PC-3 (cell line): ENCODE results near the gene PTPN1. TPM values are rescaled to one million over a fixed set of nuclear protein-coding genes. Genes with fewer than 3 reads are reported as not detected.
"Not testable (repeated sequence)": the region's sequence is repeated elsewhere in the genome, so short reads cannot be mapped to it uniquely, and the experiment has no call there.

Source experiments
- ATAC-seq: fragments of 200-7000 bp; cut with Tn5 transposase; 2 replicates; pipeline ENCODE4 v1.9.1; 2020; ENCODE audit warnings: mild to moderate bottlenecking, moderate library complexity
- BruUV-seq: library from RNA; stranded (reverse); fragments of 400-500 nt; replicated peaks from 2 replicates; lab custom pipeline; 2021; lab: Mats Ljungman, UMichigan
- CTCF ChIA-PET: fragments of 300-600 bp; sonication (Branson Sonifier 250); formaldehyde crosslinking; loops from one replicate; lab custom pipeline; 2022; ENCODE audit warnings: antibody characterized with exemption; lab: Charles Lee
- POLR2A ChIA-PET: fragments of 300-600 bp; sonication (Branson Sonifier 250); formaldehyde crosslinking; loops from one replicate; lab custom pipeline; 2022; ENCODE audit warnings: antibody characterized with exemption; ENCODE audit not compliant: unreplicated experiment; lab: Charles Lee
- DNase-seq: peaks from one replicate; pipeline ENCODE4 v3.0.0-alpha.2; 2015
- H2AFZ ChIP-seq: fragments of 300-600 bp; sonication (generic); 2 replicates; pipeline ENCODE4 v1.6.0; 2016; ENCODE audit warnings: antibody characterized with exemption, low read length
- H3F3A ChIP-seq: fragments of 300-600 bp; sonication (generic); one replicate; pipeline ENCODE4 v1.6.0; 2017; ENCODE audit warnings: antibody characterized with exemption, low read length, control low read depth, mild to moderate bottlenecking; ENCODE audit not compliant: unreplicated experiment
- H3K27ac ChIP-seq: fragments of 300-600 bp; sonication (generic); 2 replicates; pipeline ENCODE4 v1.5.1; 2016; ENCODE audit warnings: mild to moderate bottlenecking, low read length
- H3K27me3 ChIP-seq: fragments of 300-600 bp; sonication (generic); 2 replicates; pipeline ENCODE4 v1.6.1; 2016; ENCODE audit warnings: low read length, mixed read lengths
- H3K36me3 ChIP-seq: fragments of 300-600 bp; sonication (generic); 2 replicates; pipeline ENCODE4 v1.6.1; 2016; ENCODE audit warnings: low read depth, mixed run types, low read length, mixed read lengths
- H3K4me1 ChIP-seq: fragments of 300-600 bp; sonication (generic); 2 replicates; pipeline ENCODE4 v1.5.1; 2016; ENCODE audit warnings: low read length; ENCODE audit not compliant: insufficient read depth
- H3K4me2 ChIP-seq: fragments of 300-600 bp; sonication (generic); 2 replicates; pipeline ENCODE4 v1.6.0; 2016; ENCODE audit warnings: low read length
- H3K4me3 ChIP-seq: fragments of 300-600 bp; sonication (generic); 2 replicates; pipeline ENCODE4 v1.5.1; 2016; ENCODE audit warnings: mild to moderate bottlenecking, low read length, mixed read lengths
- H3K79me2 ChIP-seq: fragments of 300-600 bp; sonication (generic); 2 replicates; pipeline ENCODE4 v1.6.1; 2017; ENCODE audit warnings: low read length, mixed read lengths
- H3K9ac ChIP-seq: fragments of 300-600 bp; sonication (generic); 2 replicates; pipeline ENCODE4 v1.6.0; 2016; ENCODE audit warnings: mild to moderate bottlenecking, low read length
- H3K9me2 ChIP-seq: fragments of 300-600 bp; sonication (generic); replicated peaks from 2 replicates; pipeline ENCODE4 v1.6.1; 2016; ENCODE audit warnings: mixed run types, low read length, mixed read lengths
- H3K9me3 ChIP-seq: fragments of 300-600 bp; sonication (generic); 2 replicates; pipeline ENCODE4 v1.6.1; 2016; ENCODE audit warnings: low read length, mixed read lengths
- H4K20me1 ChIP-seq: fragments of 300-600 bp; sonication (generic); 2 replicates; pipeline ENCODE4 v1.6.1; 2016; ENCODE audit warnings: low read length, mixed read lengths
- EZH2 ChIP-seq: fragments of 300-600 bp; sonication (generic); IDR thresholded peaks from one replicate; pipeline ENCODE4 v1.6.1; 2017; ENCODE audit warnings: antibody characterized with exemption, mild to moderate bottlenecking, low read length; ENCODE audit not compliant: unreplicated experiment
- EZH2phosphoT487 ChIP-seq: fragments of 300-600 bp; sonication (generic); IDR thresholded peaks from 2 replicates; pipeline ENCODE4 v1.6.1; 2018; ENCODE audit warnings: mild to moderate bottlenecking, antibody characterized with exemption, low read length, borderline replicate concordance
- intact Hi-C: fragments of 100-400 bp; cut with micrococcal nuclease; formaldehyde crosslinking; loops from 2 replicates; pipeline ENCODE4 v1.9.0; 2023
- total RNA-seq: library from RNA; depleted of rRNA; stranded (reverse); fragments of >200 nt; gene quantifications from 2 replicates; pipeline ENCODE4 v1.2.3, GENCODE V29; 2014
- TF ChIP-seq, protein P1 (sequence below): fragments of 300-600 bp; sonication (generic); conservative IDR thresholded peaks from 2 replicates; pipeline ENCODE4 v1.5.1; 2017; ENCODE audit warnings: antibody characterized with exemption, low read depth, mild to moderate bottlenecking, low read length

PTPN1 gene
- total RNA-seq, 1 experiment from 2014 or later, result 47.7 TPM

GRCh38 chr20:50506270-50506579 lies 4.0 kb upstream of the PTPN1 start:
- Histone ChIP-seq H3K27ac (no peak overlapping the region), H3K4me2 (no peak overlapping the region), H3K9me2 (no peaks in the 10 kb centered on the region), H3K36me3 (no peaks in the 10 kb centered on the region), H2AFZ (no peak overlapping the region), H3K27me3 (no peaks in the 10 kb centered on the region), H3K9me3 (no peaks in the 10 kb centered on the region), H3K9ac (no peak overlapping the region), H3F3A (no peaks in the 10 kb centered on the region), H3K79me2 (peaks cover 11% of the 10 kb centered on the region), H4K20me1 (peaks cover 5% of the 10 kb centered on the region), H3K4me1 (peaks cover 6% of the 10 kb centered on the region), H3K4me3 (no peak overlapping the region)
- intact Hi-C loops, result no loop called here
- ChIA-PET POLR2A (no interaction called here), CTCF (no interaction called here)
- ATAC-seq (no peak), DNase-seq (no peak)
- TF ChIP-seq, protein P1, sequence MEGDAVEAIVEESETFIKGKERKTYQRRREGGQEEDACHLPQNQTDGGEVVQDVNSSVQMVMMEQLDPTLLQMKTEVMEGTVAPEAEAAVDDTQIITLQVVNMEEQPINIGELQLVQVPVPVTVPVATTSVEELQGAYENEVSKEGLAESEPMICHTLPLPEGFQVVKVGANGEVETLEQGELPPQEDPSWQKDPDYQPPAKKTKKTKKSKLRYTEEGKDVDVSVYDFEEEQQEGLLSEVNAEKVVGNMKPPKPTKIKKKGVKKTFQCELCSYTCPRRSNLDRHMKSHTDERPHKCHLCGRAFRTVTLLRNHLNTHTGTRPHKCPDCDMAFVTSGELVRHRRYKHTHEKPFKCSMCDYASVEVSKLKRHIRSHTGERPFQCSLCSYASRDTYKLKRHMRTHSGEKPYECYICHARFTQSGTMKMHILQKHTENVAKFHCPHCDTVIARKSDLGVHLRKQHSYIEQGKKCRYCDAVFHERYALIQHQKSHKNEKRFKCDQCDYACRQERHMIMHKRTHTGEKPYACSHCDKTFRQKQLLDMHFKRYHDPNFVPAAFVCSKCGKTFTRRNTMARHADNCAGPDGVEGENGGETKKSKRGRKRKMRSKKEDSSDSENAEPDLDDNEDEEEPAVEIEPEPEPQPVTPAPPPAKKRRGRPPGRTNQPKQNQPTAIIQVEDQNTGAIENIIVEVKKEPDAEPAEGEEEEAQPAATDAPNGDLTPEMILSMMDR, result peak; percentile 50
- no peak for TF ChIP-seq EZH2
- no TSS peak for BruUV-seq

- POLR2A ChIA-PET, H3K27ac ChIP-seq, intact Hi-C loops, H3K36me3 ChIP-seq, H3K9me2 ChIP-seq, H3F3A ChIP-seq, ATAC-seq, H3K9me3 ChIP-seq, H3K27me3 ChIP-seq, H3K4me3 ChIP-seq, DNase-seq, H2AFZ ChIP-seq, BruUV-seq, CTCF ChIA-PET, H3K4me2 ChIP-seq, H3K9ac ChIP-seq: not testable (repeated sequence)
- Histone ChIP-seq H4K20me1 (peaks cover 20% of the 10 kb centered on the region), H3K4me1 (peaks cover 21% of the 10 kb centered on the region), H3K79me2 (peaks cover 26% of the 10 kb centered on the region)
Measured at GRCh38 chr20:50507745-50508144, 2.4 kb upstream of the PTPN1 start.

DNA sequence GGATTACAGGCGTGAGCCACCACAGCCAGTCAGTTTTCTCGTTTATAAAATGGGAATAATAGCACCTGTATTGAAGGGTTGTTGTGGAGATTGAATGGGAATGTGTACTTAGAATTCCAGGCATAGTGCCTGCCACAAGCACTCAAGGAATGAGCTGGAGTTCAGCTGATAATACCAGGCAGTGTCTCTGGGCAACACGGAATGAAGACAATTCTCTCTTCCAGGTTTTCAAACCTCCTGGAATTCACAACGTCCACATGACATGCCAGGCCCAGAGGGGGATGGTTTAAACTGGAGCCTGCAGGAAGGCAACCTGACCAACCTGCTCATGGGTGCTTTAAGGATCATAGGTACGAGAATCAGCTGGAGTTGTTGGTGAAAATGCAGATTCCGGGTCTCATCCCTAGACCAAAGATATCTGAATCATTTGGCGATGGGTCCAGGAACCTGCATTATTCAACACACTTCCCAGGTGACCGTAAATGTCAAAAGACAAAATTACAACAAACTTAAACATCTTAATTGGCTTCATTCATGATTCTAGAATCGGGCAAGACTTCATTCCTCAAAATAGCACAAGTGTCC lies 1.9 kb upstream of the PTPN1 start:
- no peak for DNase-seq
- Histone ChIP-seq H3K9ac (no peak overlapping the region), H3K9me2 (no peaks in the 10 kb centered on the region), H2AFZ (no peak overlapping the region), H3K27ac (no peak overlapping the region), H4K20me1 (peaks cover 25% of the 10 kb centered on the region), H3K4me2 (no peak overlapping the region), H3K27me3 (no peaks in the 10 kb centered on the region), H3K36me3 (no peaks in the 10 kb centered on the region), H3K9me3 (no peaks in the 10 kb centered on the region), H3K79me2 (peaks cover 31% of the 10 kb centered on the region), H3F3A (no peaks in the 10 kb centered on the region), H3K4me3 (no peak overlapping the region), H3K4me1 (peaks cover 26% of the 10 kb centered on the region)
- POLR2A ChIA-PET, result no interaction called here
- BruUV-seq, result no TSS peak
- intact Hi-C loops, result no loop called here
- no peak for ATAC-seq
- CTCF ChIA-PET, result no interaction called here
- TF ChIP-seq EZH2phosphoT487, result no peak
- no peak for TF ChIP-seq EZH2
- TF ChIP-seq, protein P1, result no peak
